GM12878 (cell line): ENCODE results near the gene MAPK8IP3. TPM values are rescaled to one million over a fixed set of nuclear protein-coding genes. Genes with fewer than 3 reads are reported as not detected.

ENCODE experiments used
- ATAC-seq: fragments of 200-7000 bp; cut with Tn5 transposase; 3 replicates; pipeline ENCODE4 v1.9.1; 2020; ENCODE audit warnings: mild to moderate bottlenecking, moderate library complexity
- BruUV-seq: library from RNA; stranded (reverse); fragments of 400-500 nt; replicated peaks from 2 replicates; lab custom pipeline; 2021; lab: Mats Ljungman, UMichigan
- CTCF ChIA-PET: fragments of 300-600 bp; sonication (Branson Sonifier 250); formaldehyde crosslinking; extraction: SDS; loops from one replicate; lab custom pipeline; 2021; ENCODE audit warnings: inconsistent platforms; lab: Yijun Ruan, JAX
- POLR2A ChIA-PET: fragments of 350-600 bp; formaldehyde crosslinking; extraction: SDS; loops from one replicate; lab custom pipeline; 2021; ENCODE audit warnings: inconsistent platforms; lab: Charles Lee
- RAD21 ChIA-PET: fragments of 300-600 bp; sonication (Branson Sonifier 250); formaldehyde crosslinking; loops from one replicate; lab custom pipeline; 2023; ENCODE audit warnings: antibody characterized with exemption; ENCODE audit not compliant: unreplicated experiment; lab: Charles Lee
- SMC1A ChIA-PET: fragments of 300-600 bp; sonication (Branson Sonifier 250); formaldehyde crosslinking; loops from one replicate; lab custom pipeline; 2023; ENCODE audit not compliant: unreplicated experiment, uncharacterized antibody; lab: Charles Lee
- DNase-seq: peaks from one replicate; pipeline ENCODE4 v3.0.0-alpha.2; 2011; ENCODE audit warnings: low read depth, low spot score
- FAIRE-seq: peaks from 3 replicates; lab custom pipeline; 2011; peaks lifted over from hg19 to GRCh38; lab: Jason Lieb, UNC
- H2AFZ ChIP-seq: 2 replicates; pipeline ENCODE4 v1.6.0; 2011; ENCODE audit warnings: low read depth, low read length, control low read depth; ENCODE audit not compliant: control insufficient read depth
- H3K27ac ChIP-seq: 2 replicates; pipeline ENCODE4 v1.5.1; 2011; ENCODE audit warnings: control low read depth; ENCODE audit not compliant: control insufficient read depth, insufficient read depth
- H3K27me3 ChIP-seq, 2 experiments: replicated peaks in 1 of 2; 2 replicates each; pipeline versions ENCODE4 v1.6.0 to v1.6.1; 2011; ENCODE audit warnings: low read length in 1 of 2; ENCODE audit not compliant: control insufficient read depth in 2 of 2, insufficient read depth in 2 of 2
- H3K36me3 ChIP-seq, 2 experiments: 2 replicates each; pipeline ENCODE4 v1.5.1; 2011; ENCODE audit warnings: low read length in 1 of 2; ENCODE audit not compliant: control insufficient read depth in 2 of 2, insufficient read depth in 2 of 2
- H3K4me1 ChIP-seq: 2 replicates; pipeline ENCODE4 v1.6.1; 2011; ENCODE audit warnings: mild to moderate bottlenecking, low read length, moderate library complexity, mixed read lengths; ENCODE audit not compliant: control insufficient read depth, insufficient read depth
- H3K4me2 ChIP-seq: 2 replicates; pipeline ENCODE4 v1.6.0; 2011; ENCODE audit warnings: control low read depth; ENCODE audit not compliant: control insufficient read depth, insufficient read depth
- H3K4me3 ChIP-seq: fragments of 200-600 bp; sonication (generic); 2 replicates; pipeline ENCODE4 v1.5.1; 2016
- H3K79me2 ChIP-seq: 2 replicates; pipeline ENCODE4 v1.6.0; 2011; ENCODE audit warnings: low read length; ENCODE audit not compliant: control insufficient read depth, insufficient read depth
- H3K9ac ChIP-seq: 2 replicates; pipeline ENCODE4 v1.8.0; 2011; ENCODE audit warnings: low read length, control low read depth, mixed read lengths; ENCODE audit not compliant: control insufficient read depth, insufficient read depth
- H3K9me3 ChIP-seq: replicated peaks from 3 replicates; pipeline ENCODE4 v1.5.1; 2011; ENCODE audit warnings: mild to moderate bottlenecking, low read length; ENCODE audit not compliant: control insufficient read depth, insufficient read depth
- H4K20me1 ChIP-seq: 2 replicates; pipeline ENCODE4 v1.6.0; 2011; ENCODE audit not compliant: control insufficient read depth, insufficient read depth
- BCLAF1 ChIP-seq: fragments of 450-650 bp; IDR thresholded peaks from 2 replicates; pipeline ENCODE4 v1.6.1; 2017; ENCODE audit warnings: antibody characterized with exemption, mild to moderate bottlenecking, moderate library complexity
- CREB1 ChIP-seq: IDR thresholded peaks from 2 replicates; pipeline ENCODE4 v1.6.1; 2012; ENCODE audit warnings: low read depth, mild to moderate bottlenecking, inconsistent platforms
- GABPA ChIP-seq: IDR thresholded peaks from 2 replicates; pipeline ENCODE4 v1.6.1; 2014; ENCODE audit warnings: antibody characterized with exemption, low read depth, mild to moderate bottlenecking, inconsistent platforms
- IKZF2 ChIP-seq, 2 experiments: fragments of 450-650 bp; IDR thresholded peaks; 2 replicates each; pipeline ENCODE4 v1.6.1; 2017; ENCODE audit warnings: mild to moderate bottlenecking in 2 of 2, moderate library complexity in 2 of 2
- PAX5 ChIP-seq: IDR thresholded peaks from 2 replicates; pipeline ENCODE4 v1.6.1; 2011; ENCODE audit warnings: low read depth, low read length, borderline replicate concordance
- RB1 ChIP-seq: fragments of 450-650 bp; formaldehyde crosslinking; IDR thresholded peaks from 2 replicates; pipeline ENCODE4 v1.6.1; 2017; ENCODE audit warnings: mild to moderate bottlenecking, borderline replicate concordance
- ZSCAN29 ChIP-seq: fragments of 450-650 bp; IDR thresholded peaks from 2 replicates; pipeline ENCODE4 v1.6.1; 2017; ENCODE audit warnings: mild to moderate bottlenecking, moderate library complexity
- WGBS: methylation state at CpG from one replicate; pipeline ENCODE4 v1.1.6; 2016; ENCODE audit warnings: low lambda C conversion rate; ENCODE audit not compliant: insufficient replicate concordance, insufficient coverage; ENCODE audit errors: missing lambda C conversion rate; 5-methylcytosine and 5-hydroxymethylcytosine counted together
- in situ Hi-C: fragments of 300-500 bp; cut with MboI; formaldehyde crosslinking; loops from 9 replicates; pipeline ENCODE4 v1.14.3; 2018; ENCODE audit warnings: mixed read lengths
- intact Hi-C: fragments of 100-400 bp; cut with micrococcal nuclease; formaldehyde crosslinking; loops from one replicate; pipeline ENCODE4 v1.14.2; 2022; ENCODE audit not compliant: unreplicated experiment
- polyA plus RNA-seq, 11 experiments: library from polyadenylated mRNA; depleted of rRNA in 4 of 11; unstranded in 6 of 11; stranded (reverse) in 5 of 11; fragments of >200 nt; fragmentation: Nextera tagmentation in 4 of 11; fragmentation: Illumina TruSeq in 1 of 11; extraction: Ambion mirVana in 4 of 11; extraction: Trizol in 1 of 11; gene quantifications; 1 replicate in 1 of 11; 2 replicates in 10 of 11; pipeline versions ENCODE4 v1.2.1 to v1.2.3, GENCODE V29; 2011 to 2016; ENCODE audit warnings: inconsistent platforms in 2 of 11, missing spikeins in 2 of 11, low read depth in 1 of 11
- total RNA-seq, 4 experiments: library from RNA; depleted of rRNA in 3 of 4; stranded (reverse); fragments of >200 nt in 3 of 4; fragmentation: Illumina TruSeq in 1 of 4; extraction: Trizol in 1 of 4; gene quantifications; 2 replicates each; pipeline versions ENCODE4 v1.2.1 to v1.2.3, GENCODE V29; 2013 to 2021

The MAPK8IP3 gene
- total and polyA plus RNA-seq, 10 of the 15 experiments (the other 5 are each of a cell fraction or from before 2014, with no cell fraction given) = 0.06 to 67.9 (median 18.2) TPM

GRCh38 chr16:1712791-1713261 is 6.8 kb downstream of the MAPK8IP3 start:
- BruUV-seq = no TSS peak
- in situ Hi-C loops = loop anchor here (5.0 kb wide), 1 partner anchor 59 kb away; the partner anchor contains the start of genes EME2, MRPS34 and NME3
- RAD21 ChIA-PET = no interaction called here
- H3K36me3 ChIP-seq = no peaks in the 10 kb centered on the region; a peak in 3 of 4 replicates
- H3K27ac ChIP-seq = peak overlapping the region; percentile 88; the same call in 1 of the 2 replicates
- 93% methylated on average over 14 of the region's 14 CpGs for WGBS
- no peak for TF ChIP-seq PAX5
- TF ChIP-seq RB1 = no peak
- TF ChIP-seq GABPA = no peak
- TF ChIP-seq CREB1 = no peak
- no peak for TF ChIP-seq ZSCAN29
- TF ChIP-seq BCLAF1 = no peak
- no peak for TF ChIP-seq IKZF2 (IDR thresholded peaks at IDR 0.05)
- no peaks in the 10 kb centered on the region; the same call in 1 of the 2 replicates for H4K20me1 ChIP-seq
- CTCF ChIA-PET = no interaction called here
- H2AFZ ChIP-seq = no peak overlapping the region
- peak overlapping the region; percentile 99 for H3K4me2 ChIP-seq
- POLR2A ChIA-PET = no interaction called here
- no peak for DNase-seq
- no peak for FAIRE-seq
- intact Hi-C loops = no loop called here
- H3K27me3 ChIP-seq = no peaks in the 10 kb centered on the region
- H3K9me3 ChIP-seq = no peaks in the 10 kb centered on the region
- no peak for ATAC-seq
- SMC1A ChIA-PET = no interaction called here
- peak overlapping the region; percentile 21; the same call in 1 of the 2 replicates for H3K9ac ChIP-seq
- H3K4me3 ChIP-seq = no peak overlapping the region
- H3K79me2 ChIP-seq = peaks cover 53% of the 10 kb centered on the region
- H3K4me1 ChIP-seq = peaks cover 37% of the 10 kb centered on the region
